K562 (cell line): Measurements from ENCODE around the gene SGSM2. TPM values are rescaled to one million over a fixed set of nuclear protein-coding genes. Genes with fewer than 3 reads are reported as not detected.

Experiments used
- ATAC-seq: fragments of 200-7000 bp; cut with Tn5 transposase; 3 replicates; pipeline ENCODE4 v1.9.1; 2020; ENCODE audit warnings: moderate library complexity
- BruUV-seq: library from RNA; stranded (reverse); fragments of 400-500 nt; replicated peaks from 2 replicates; lab custom pipeline; 2021; lab: Mats Ljungman, UMichigan
- CTCF ChIA-PET: fragments of 300-600 bp; formaldehyde crosslinking; extraction: SDS; loops from one replicate; lab custom pipeline; 2021; ENCODE audit warnings: low intra/inter-chr PET ratio; lab: Yijun Ruan, JAX
- POLR2A ChIA-PET: fragments of 300-600, 350-650 bp; sonication (Branson Sonifier 250); formaldehyde crosslinking; extraction: SDS; loops from one replicate; lab custom pipeline; 2021; ENCODE audit warnings: antibody characterized with exemption, inconsistent platforms; lab: Yijun Ruan, JAX
- DNase-seq, 4 experiments: peaks; one replicate each; pipeline versions ENCODE4 v3.0.0 to v3.0.0-alpha.2; 2011 to 2018; ENCODE audit warnings: low spot score in 3 of 4, mixed read lengths in 3 of 4; ENCODE audit errors: extremely low read depth in 1 of 4
- FAIRE-seq: peaks from 2 replicates; lab custom pipeline; 2011; peaks lifted over from hg19 to GRCh38; lab: Jason Lieb, UNC
- H2AFZ ChIP-seq: 2 replicates; pipeline ENCODE4 v1.6.0; 2011; ENCODE audit warnings: low read depth, low read length, control low read depth, inconsistent platforms
- H3K27ac ChIP-seq: fragments of 200-600 bp; 3 replicates; pipeline ENCODE4 v1.8.0; 2011; ENCODE audit warnings: low read depth, mild to moderate bottlenecking, control low read depth, inconsistent platforms, low read length, moderate library complexity, mixed read lengths; ENCODE audit errors: extremely low read depth
- H3K27me3 ChIP-seq, 2 experiments: fragments of 300-600 bp in 1 of 2; 2 replicates in 1 of 2; 3 replicates in 1 of 2; pipeline versions ENCODE4 v1.6.0 to v1.8.0; 2011; ENCODE audit warnings: inconsistent platforms in 2 of 2, low read length in 2 of 2, mild to moderate bottlenecking in 1 of 2, mixed read lengths in 1 of 2, moderate library complexity in 1 of 2; ENCODE audit not compliant: control insufficient read depth in 2 of 2, insufficient read depth in 2 of 2
- H3K36me3 ChIP-seq: fragments of 300-600 bp; 3 replicates; pipeline ENCODE4 v1.8.0; 2011; ENCODE audit warnings: mild to moderate bottlenecking, low read length, inconsistent platforms; ENCODE audit not compliant: control insufficient read depth, insufficient read depth
- H3K4me1 ChIP-seq, 2 experiments: fragments of 200-600 bp in 1 of 2; replicated peaks in 1 of 2; 2 replicates in 1 of 2; 3 replicates in 1 of 2; pipeline versions ENCODE4 v1.5.1 to v1.8.0; 2011; ENCODE audit warnings: inconsistent platforms in 2 of 2, low read length in 2 of 2, mild to moderate bottlenecking in 1 of 2, mixed read lengths in 1 of 2, moderate library complexity in 1 of 2; ENCODE audit not compliant: control insufficient read depth in 2 of 2, insufficient read depth in 2 of 2
- H3K4me2 ChIP-seq: 2 replicates; pipeline ENCODE4 v1.6.1; 2011; ENCODE audit warnings: low read length, control low read depth, inconsistent platforms, mixed read lengths; ENCODE audit not compliant: insufficient read depth
- H3K4me3 ChIP-seq: fragments of 200-600 bp; sonication (generic), shearing (Covaris generic); 2 replicates; pipeline ENCODE4 v1.5.1; 2016; ENCODE audit warnings: control low read depth, inconsistent platforms
- H3K79me2 ChIP-seq: fragments of 200-600 bp; 3 replicates; pipeline ENCODE4 v1.8.0; 2011; ENCODE audit warnings: low read length, inconsistent platforms; ENCODE audit not compliant: control insufficient read depth, insufficient read depth
- H3K9ac ChIP-seq, 2 experiments: 2 replicates each; pipeline versions ENCODE4 v1.6.0 to v1.6.1; 2011; ENCODE audit warnings: low read depth in 2 of 2, low read length in 2 of 2, control low read depth in 1 of 2, inconsistent platforms in 1 of 2, mild to moderate bottlenecking in 1 of 2, mixed read lengths in 1 of 2; ENCODE audit not compliant: insufficient read depth in 1 of 2
- H3K9me1 ChIP-seq: one replicate; pipeline ENCODE4 v1.6.0; 2011; ENCODE audit warnings: inconsistent platforms, mild to moderate bottlenecking, low read length, moderate library complexity; ENCODE audit not compliant: control insufficient read depth, insufficient read depth
- H3K9me3 ChIP-seq: replicated peaks from 2 replicates; pipeline ENCODE4 v1.5.1; 2011; ENCODE audit warnings: low read depth, low read length, inconsistent platforms; ENCODE audit not compliant: control insufficient read depth, insufficient read depth
- H4K20me1 ChIP-seq: replicated peaks from 2 replicates; pipeline ENCODE4 v1.6.1; 2011; ENCODE audit warnings: low read length, inconsistent platforms, mixed read lengths; ENCODE audit not compliant: control insufficient read depth, insufficient read depth
- ARID3A ChIP-seq: IDR thresholded peaks from 2 replicates; pipeline ENCODE4 v1.6.1; 2012; ENCODE audit warnings: low read depth, low read length, improper control_type of control experiment, borderline replicate concordance
- CCNT2 ChIP-seq: IDR thresholded peaks from 2 replicates; pipeline ENCODE4 v1.6.1; 2011; ENCODE audit warnings: borderline replicate concordance, low read depth, mild to moderate bottlenecking, moderate library complexity, mixed read lengths, low read length; ENCODE audit not compliant: insufficient read length; ENCODE audit errors: extremely low read depth
- RBBP5 ChIP-seq: fragments of 200-600 bp; sonication (generic); IDR thresholded peaks from 2 replicates; pipeline ENCODE4 v1.6.1; 2012; ENCODE audit warnings: borderline replicate concordance, mild to moderate bottlenecking, low read length, control low read depth, inconsistent platforms; ENCODE audit not compliant: insufficient read depth, poor library complexity, severe bottlenecking
- RNF219 ChIP-seq: fragments of 250-450 bp; sonication (Bioruptor Pico); IDR thresholded peaks from 2 replicates; pipeline ENCODE4 v1.5.0; 2022; ENCODE audit warnings: mild to moderate bottlenecking
- TFAM ChIP-seq: fragments of 250-450 bp; sonication (Bioruptor Pico); conservative IDR thresholded peaks from 2 replicates; pipeline ENCODE4 v1.5.0; 2021; ENCODE audit warnings: mild to moderate bottlenecking, moderate library complexity
- ZNF584 ChIP-seq: fragments of 200-800 bp; sonication (Bioruptor generic); IDR thresholded peaks from 2 replicates; pipeline ENCODE4 v1.6.1; 2016; ENCODE audit warnings: low read depth, mild to moderate bottlenecking, missing genetic modification characterization, missing compliant biosample characterization
- ZNF707 ChIP-seq: fragments of 250-450 bp; sonication (Bioruptor Pico); conservative IDR thresholded peaks from 2 replicates; pipeline ENCODE4 v1.8.0; 2022; ENCODE audit warnings: inconsistent platforms, mild to moderate bottlenecking, moderate library complexity
- WGBS: fragments of 100-300 bp; shearing (Covaris generic); methylation state at CpG from one replicate; pipeline ENCODE4 v1.1.6; 2016; ENCODE audit warnings: low coverage, mixed read lengths; ENCODE audit not compliant: insufficient coverage; ENCODE audit errors: missing lambda C conversion rate; 5-methylcytosine and 5-hydroxymethylcytosine counted together
- in situ Hi-C: fragments of 300-500 bp; cut with MboI; formaldehyde crosslinking; loops from 4 replicates; pipeline ENCODE4 v1.15.0; 2018; ENCODE audit warnings: inconsistent platforms, mixed read lengths
- intact Hi-C: fragments of 100-400 bp; cut with micrococcal nuclease; formaldehyde crosslinking; loops from 2 replicates; pipeline ENCODE4 v1.14.2; 2022
- polyA plus RNA-seq, 8 experiments: library from polyadenylated mRNA; depleted of rRNA in 4 of 8; stranded (reverse) in 5 of 8; unstranded in 3 of 8; fragments of >200 nt; fragmentation: Nextera tagmentation in 2 of 8; fragmentation: Illumina TruSeq in 1 of 8; extraction: Ambion mirVana in 2 of 8; extraction: Trizol in 1 of 8; gene quantifications; 2 replicates each; pipeline versions ENCODE4 v1.2.1 to v1.2.3, GENCODE V29; 2011 to 2014; ENCODE audit warnings: inconsistent platforms in 1 of 8, missing spikeins in 1 of 8
- total RNA-seq, 7 experiments: library from RNA; depleted of rRNA in 6 of 7; stranded (reverse); fragments of >200 nt in 6 of 7; fragmentation: Illumina TruSeq in 2 of 7; extraction: Trizol in 2 of 7; gene quantifications; 2 replicates each; pipeline versions ENCODE4 v1.2.1 to v1.2.3, GENCODE V29; 2011 to 2021; ENCODE audit warnings: low replicate concordance in 1 of 7

SGSM2 gene
- total and polyA plus RNA-seq, 9 of the 15 experiments (the other 6 are each of a cell fraction or from before 2014, with no cell fraction given) = 0.20 to 26.3 (median 14.8) TPM

- ChIA-PET CTCF (no interaction called here), POLR2A (interaction anchor here (0.6 to 2.2 kb wide), 2 partner anchors 10 to 23 kb away, joined by 3 to 5 read pairs; no protein-coding TSS in a partner anchor)
- H3K9me3 ChIP-seq = no peaks in the 10 kb centered on the region
- H3K36me3 ChIP-seq = 0 out of 3 replicates have a peak, but pooled peaks cover 3% of the 10 kb centered on the region
- 87% methylated on average over 5 of the region's 5 CpGs for WGBS
- no TSS peak for BruUV-seq
- ATAC-seq (no peak), DNase-seq (no peak), FAIRE-seq (no peak)
- H3K4me2 ChIP-seq = no peak overlapping the region
- H3K27me3 ChIP-seq = no peaks in the 10 kb centered on the region
- in situ Hi-C loops (no loop called here), intact Hi-C loops (no loop called here)
- no peak overlapping the region for H2AFZ ChIP-seq
- 0 out of 3 replicates have a peak, but pooled peaks cover 5% of the 10 kb centered on the region for H3K79me2 ChIP-seq
- H4K20me1 ChIP-seq = no peaks in the 10 kb centered on the region
- no peak overlapping the region for H3K4me3 ChIP-seq
- peaks cover 0 to 16% of the 10 kb centered on the region in 2 experiments; a peak in 3 of 5 replicates for H3K4me1 ChIP-seq
- no peaks in the 10 kb centered on the region for H3K9me1 ChIP-seq
- H3K27ac ChIP-seq = no peak overlapping the region
- TF ChIP-seq CCNT2 (no peak), TFAM (CRISPR knock-in tag) (no peak), RNF219 (CRISPR knock-in tag) (no peak), ZNF707 (CRISPR knock-in tag) (no peak), ZNF584 (CRISPR knock-in tag) (no peak), RBBP5 (no peak), ARID3A (no peak)
- no peak overlapping the region for H3K9ac ChIP-seq
These were observed 24.6 kb upstream of the SGSM2 start for GRCh38 chr17:2312736-2313135.
